ENCODE results near the gene ERP44. TPM values are rescaled to one million over a fixed set of nuclear protein-coding genes. Genes with fewer than 3 reads are reported as not detected.

Gene ERP44
- total RNA-seq, 1 experiment from 2014 or later = 17.4 TPM

DNA sequence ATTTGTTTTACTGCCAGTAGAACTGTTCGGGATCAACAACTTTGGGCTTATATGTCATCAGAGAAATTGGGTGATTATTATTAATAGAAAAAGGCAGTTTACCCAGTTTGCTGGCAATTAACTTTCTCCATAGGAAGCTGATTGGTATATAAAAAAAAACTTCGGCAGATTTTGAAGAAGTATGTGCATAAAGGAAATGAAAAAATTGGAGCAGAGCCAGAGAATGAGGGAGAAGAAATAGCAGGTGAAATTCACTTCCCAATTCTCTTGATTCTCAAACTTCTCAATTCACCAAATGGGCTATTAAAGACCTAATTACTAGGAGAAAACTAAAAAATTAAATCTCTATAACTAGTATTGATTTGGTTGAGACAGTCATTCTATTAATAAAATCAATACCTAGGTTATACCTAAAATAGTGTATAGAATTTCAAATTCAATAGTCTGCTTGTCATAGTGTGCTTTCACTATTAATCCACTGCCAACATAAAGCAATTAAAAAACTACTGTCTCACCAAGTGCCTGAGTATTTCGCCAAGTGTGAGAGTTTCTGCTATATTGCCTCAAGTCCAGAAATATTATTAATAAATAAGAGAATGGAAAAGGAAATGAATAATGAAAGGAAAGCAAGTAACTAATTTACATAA lies 144.8 kb downstream of the ERP44 start:
- no peak for DNase-seq (ENCODE audit: low read depth)

GRCh38 chr9:99948896-99949295 lies 149.9 kb downstream of the ERP44 start:
- peak; percentile 16 for DNase-seq (ENCODE audit: low read depth)

- DNase-seq (ENCODE audit: low read depth) = no peak
Measured at GRCh38 chr9:99948482-99948881, 150.3 kb downstream of the ERP44 start.

- no peak for DNase-seq (ENCODE audit: low read depth)
Measured at GRCh38 chr9:99947395-99947794, 151.4 kb downstream of the ERP44 start.

DNA sequence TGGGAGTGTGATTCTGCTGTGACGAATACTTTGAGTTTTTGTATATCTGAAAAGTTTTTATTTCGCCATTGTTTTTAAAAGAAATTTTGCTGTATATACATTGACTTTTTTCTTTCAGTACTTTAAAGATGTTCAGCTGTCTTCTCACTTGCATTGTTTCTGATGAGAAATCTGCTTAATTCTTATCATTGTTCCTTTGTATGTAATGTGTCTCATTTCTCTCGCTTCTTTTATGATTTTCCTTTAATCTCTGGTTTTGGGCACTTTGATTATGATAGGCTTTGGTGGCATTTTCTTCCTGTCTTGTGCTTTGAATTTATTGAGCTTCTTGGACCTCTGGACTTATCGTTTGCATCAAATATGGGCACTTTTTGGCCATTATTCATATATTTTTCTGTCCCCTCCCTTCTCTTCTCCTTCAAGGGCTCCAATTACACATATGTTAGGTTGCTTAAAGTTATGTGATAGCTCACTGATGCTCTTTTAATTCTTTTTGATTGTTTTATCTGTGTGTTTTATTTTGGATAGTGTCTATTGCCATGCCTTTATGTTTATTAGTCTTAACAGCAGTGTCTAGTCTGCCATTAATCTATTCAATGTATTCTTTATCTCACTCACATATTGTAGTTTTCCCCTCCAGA lies 161.7 kb downstream of the ERP44 start:
- DNase-seq (ENCODE audit: low read depth) = no peak

DNA sequence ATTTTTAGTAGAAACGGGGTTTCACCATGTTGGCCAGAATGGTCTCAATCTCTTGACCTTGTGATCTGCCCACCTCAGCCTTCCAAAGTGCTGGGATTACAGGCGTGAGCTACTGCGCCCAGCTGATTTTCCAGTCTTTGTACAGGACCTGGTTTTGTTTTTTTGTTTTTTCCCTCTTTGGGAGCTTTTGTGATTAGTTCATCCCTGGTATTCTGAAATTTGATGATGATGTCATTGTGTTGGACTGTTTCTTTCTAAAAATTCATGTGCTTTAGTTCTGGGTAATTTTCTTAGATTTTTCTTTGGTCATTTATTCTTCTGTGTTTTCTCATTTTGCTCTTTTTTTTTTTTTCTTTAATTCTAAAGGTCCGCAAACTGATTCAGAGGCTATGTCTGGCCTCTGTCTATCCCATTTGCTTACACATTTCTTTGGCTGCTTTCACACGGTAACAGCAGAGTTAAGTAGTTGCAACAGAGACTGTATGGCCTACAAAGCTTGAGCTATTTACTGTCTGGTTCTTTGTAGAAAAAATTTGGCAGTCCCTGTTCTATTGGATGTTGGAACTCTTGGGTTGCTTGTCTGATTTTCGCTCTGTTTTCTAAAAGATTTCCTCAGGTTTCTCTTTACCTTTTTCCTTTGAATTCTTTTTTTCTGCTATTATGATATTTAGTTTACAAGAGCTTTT lies 167.5 kb downstream of the ERP44 start:
- no peak for DNase-seq (ENCODE audit: low read depth)

GRCh38 chr9:99929652-99930051 lies 169.1 kb downstream of the ERP44 start:
- DNase-seq (ENCODE audit: low read depth) = no peak

Small RNA genes lying within 50 kb of the gene (small RNA-seq; reads per million reads assigned to genes)
- not detected for gene RN7SL75P

Other genes with a start within 250 kb of the ERP44 start
- 7.5 and 9.4 TPM in 2 replicates for gene STX17, start 192.3 kb downstream of the ERP44 start, total RNA-seq (2014; rRNA removed; shearing (Covaris generic))
- 16.5 and 17.3 TPM in 2 replicates for gene INVS, start 243 bp upstream of the ERP44 start, total RNA-seq (2014; rRNA removed; shearing (Covaris generic))

All from HT1080 (cell line).